Osteoblast (primary cell): Measurements from ENCODE around the gene CSH1. TPM values are rescaled to one million over a fixed set of nuclear protein-coding genes. Genes with fewer than 3 reads are reported as not detected.
"Not testable (repeated sequence)": the region's sequence is repeated elsewhere in the genome, so short reads cannot be mapped to it uniquely, and the experiment has no call there.

Experiments
- DNase-seq: peaks from one replicate; pipeline ENCODE4 v3.0.0; 2011; ENCODE audit warnings: low spot score, mixed read lengths; ENCODE audit not compliant: insufficient read length; ENCODE audit errors: missing footprints
- H2AFZ ChIP-seq: 2 replicates; pipeline ENCODE4 v1.6.0; 2011; ENCODE audit warnings: mild to moderate bottlenecking, low read length
- H3K27ac ChIP-seq: 2 replicates; pipeline ENCODE4 v1.5.1; 2011; ENCODE audit warnings: mild to moderate bottlenecking, low read depth, low read length, moderate library complexity
- H3K27me3 ChIP-seq: 2 replicates; pipeline ENCODE4 v1.6.0; 2012; ENCODE audit warnings: mild to moderate bottlenecking, control low read depth, inconsistent platforms, low read length, moderate library complexity; ENCODE audit not compliant: insufficient read depth
- H3K36me3 ChIP-seq: 2 replicates; pipeline ENCODE4 v1.5.1; 2011; ENCODE audit warnings: mild to moderate bottlenecking, low read length, control low read depth, moderate library complexity; ENCODE audit not compliant: insufficient read depth
- H3K4me1 ChIP-seq: 2 replicates; pipeline ENCODE4 v1.5.1; 2011; ENCODE audit warnings: mild to moderate bottlenecking, low read length, control low read depth, moderate library complexity; ENCODE audit not compliant: insufficient read depth
- H3K4me2 ChIP-seq: 2 replicates; pipeline ENCODE4 v1.6.0; 2011; ENCODE audit warnings: mild to moderate bottlenecking, low read length; ENCODE audit not compliant: insufficient read depth
- H3K4me3 ChIP-seq: fragments of 200-600 bp; sonication (generic); 3 replicates; pipeline ENCODE4 v1.5.1; 2012; ENCODE audit warnings: mild to moderate bottlenecking, low read length, inconsistent platforms; ENCODE audit not compliant: insufficient read depth
- H3K79me2 ChIP-seq: 2 replicates; pipeline ENCODE4 v1.6.0; 2012; ENCODE audit warnings: mild to moderate bottlenecking, low read length, control low read depth, inconsistent platforms; ENCODE audit not compliant: insufficient read depth
- H3K9me3 ChIP-seq: 2 replicates; pipeline ENCODE4 v1.5.1; 2011; ENCODE audit warnings: low read depth, low read length, control low read depth
- H4K20me1 ChIP-seq: 2 replicates; pipeline ENCODE4 v1.6.0; 2012; ENCODE audit warnings: mild to moderate bottlenecking, low read length, control low read depth; ENCODE audit not compliant: insufficient read depth
- CTCF ChIP-seq: IDR thresholded peaks from 2 replicates; pipeline ENCODE4 v1.5.1; 2011; ENCODE audit warnings: mild to moderate bottlenecking, low read depth, low read length, moderate library complexity; ENCODE audit errors: extremely low read depth
- total RNA-seq: library from RNA; depleted of rRNA; stranded (reverse); fragments of >200 nt; gene quantifications from 2 replicates; pipeline ENCODE4 v1.2.3, GENCODE V29; 2012

CSH1 gene
- total RNA-seq, 1 donor, result not detected

DNA sequence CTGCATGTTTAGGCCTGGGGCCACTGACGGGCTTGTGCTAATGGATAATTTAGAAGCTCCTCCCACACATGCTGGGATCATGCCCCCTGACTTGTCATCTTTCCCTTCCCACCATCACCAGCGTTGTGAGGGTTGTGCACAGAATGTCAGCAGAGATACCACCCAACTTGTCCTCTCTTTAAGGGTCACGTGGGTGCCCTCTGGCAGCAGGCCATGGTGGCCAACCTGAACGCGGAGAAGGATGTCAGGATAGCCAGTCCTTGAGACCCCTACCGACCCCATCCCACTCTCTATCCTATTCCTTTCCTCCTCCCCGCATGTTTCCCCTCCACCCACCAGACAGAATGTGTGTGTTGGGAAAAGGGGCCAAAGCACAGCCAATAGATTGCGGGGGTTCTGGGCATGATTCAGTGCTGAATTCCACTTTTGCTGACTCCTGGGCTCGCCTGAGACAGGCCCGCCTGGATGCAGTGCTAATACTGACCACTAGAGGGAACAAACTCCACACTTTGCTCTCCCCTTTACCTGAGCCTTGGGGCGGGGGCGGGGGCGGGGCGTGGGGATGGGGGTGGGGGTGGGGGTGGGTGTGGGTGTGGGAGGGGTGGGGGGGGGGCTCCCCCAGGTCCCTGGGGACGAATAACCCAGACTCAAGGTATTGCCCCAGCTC, 14.3 kb downstream of the CSH1 start, which contains the start of gene GH2:
Gene GH2 (minus strand): TSS at position 10 of the 667 bp plus-strand sequence. CDS start 143 bp downstream, outside the sequence.
- Histone ChIP-seq H4K20me1 (no peaks in the 10 kb centered on the region), H3K9me3 (no peaks in the 10 kb centered on the region), H3K79me2 (no peaks in the 10 kb centered on the region), H3K4me1 (no peaks in the 10 kb centered on the region), H3K36me3 (no peaks in the 10 kb centered on the region), H3K27ac (no peak within 1 kb of the TSS), H3K4me2 (no peak within 1 kb of the TSS), H3K4me3 (no peak within 1 kb of the TSS), H2AFZ (no peak within 1 kb of the TSS), H3K27me3 (no peaks in the 10 kb centered on the region)
- peak; percentile 93 for DNase-seq
- TF ChIP-seq CTCF, result peak; percentile 51

DNA sequence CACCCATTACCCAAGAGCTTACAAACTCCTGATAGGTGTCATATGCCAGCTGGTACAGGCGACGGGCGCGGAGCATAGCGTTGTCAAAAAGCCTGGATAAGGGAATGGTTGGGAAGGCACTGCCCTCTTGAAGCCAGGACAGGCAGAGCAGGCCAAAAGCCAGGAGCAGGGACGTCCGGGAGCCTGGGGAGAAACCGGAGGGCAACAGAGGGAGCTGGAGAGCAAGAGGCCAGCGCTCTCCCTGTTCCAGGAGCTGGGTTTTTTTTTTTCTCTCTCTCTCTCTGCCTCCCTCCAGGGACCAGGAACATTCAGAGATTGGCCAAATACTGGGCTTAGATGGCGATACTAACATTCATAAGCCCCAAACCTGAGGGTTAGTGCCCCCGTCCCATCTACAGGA, 15.0 kb downstream of the CSH1 start:
- H3K27ac ChIP-seq, H3K4me3 ChIP-seq, H3K27me3 ChIP-seq, H2AFZ ChIP-seq, H4K20me1 ChIP-seq, H3K4me1 ChIP-seq, H3K79me2 ChIP-seq, DNase-seq, H3K36me3 ChIP-seq, H3K9me3 ChIP-seq, H3K4me2 ChIP-seq: not testable (repeated sequence)

DNA sequence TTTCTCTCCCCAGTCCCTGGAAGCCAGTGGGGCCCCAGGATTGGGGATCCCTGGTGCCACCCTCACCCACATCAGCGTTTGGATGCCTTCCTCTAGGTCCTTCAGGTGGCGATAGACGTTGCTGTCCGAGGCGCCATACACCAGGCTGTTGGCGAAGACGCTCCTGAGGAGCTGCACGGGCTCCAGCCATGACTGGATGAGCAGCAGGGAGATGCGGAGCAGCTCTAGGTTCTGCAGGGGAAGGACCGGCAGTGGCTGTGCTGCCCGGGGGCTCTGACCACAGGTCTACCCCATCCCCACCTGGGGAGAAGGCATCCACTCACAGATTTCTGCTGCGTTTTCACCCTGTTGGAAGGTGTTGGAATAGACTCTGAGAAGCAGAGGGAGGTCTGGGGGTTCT, 15.7 kb downstream of the CSH1 start:
- no peaks in the 10 kb centered on the region for H3K79me2 ChIP-seq
- TF ChIP-seq CTCF, result no peak
- H3K9me3 ChIP-seq, result no peaks in the 10 kb centered on the region
- H2AFZ ChIP-seq, result no peak overlapping the region
- H3K36me3 ChIP-seq, result no peaks in the 10 kb centered on the region
- no peak overlapping the region for H3K4me2 ChIP-seq
- H3K4me1 ChIP-seq, result no peaks in the 10 kb centered on the region
- H4K20me1 ChIP-seq, result no peaks in the 10 kb centered on the region
- no peak overlapping the region for H3K4me3 ChIP-seq
- H3K27ac ChIP-seq, result no peak overlapping the region
- H3K27me3 ChIP-seq, result no peaks in the 10 kb centered on the region
- DNase-seq, result no peak

DNA sequence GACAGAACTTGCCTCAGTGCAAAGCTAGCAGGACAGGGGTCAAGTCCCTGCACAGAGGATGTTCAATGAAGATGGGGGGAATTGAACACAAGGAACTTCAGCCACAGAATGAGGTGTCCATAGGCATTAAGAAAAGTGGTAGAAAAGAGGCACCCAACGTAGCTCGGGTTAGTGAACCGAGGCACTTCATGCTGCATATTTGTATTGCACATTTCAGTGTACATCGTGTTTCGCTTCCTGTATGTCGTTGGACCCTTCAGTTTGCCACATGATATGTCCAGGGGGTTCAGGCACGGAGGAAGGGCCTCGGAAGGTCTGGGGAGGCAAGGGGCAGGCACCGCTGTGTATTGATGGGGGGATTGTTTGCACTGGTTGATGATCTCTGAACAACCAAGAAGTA, 18.0 kb downstream of the CSH1 start:
- not testable (repeated sequence) for H3K79me2 ChIP-seq, H4K20me1 ChIP-seq, H2AFZ ChIP-seq, H3K4me3 ChIP-seq, H3K4me1 ChIP-seq, H3K36me3 ChIP-seq, H3K4me2 ChIP-seq, H3K9me3 ChIP-seq, H3K27ac ChIP-seq, H3K27me3 ChIP-seq
- peak; percentile 31 for DNase-seq

DNA sequence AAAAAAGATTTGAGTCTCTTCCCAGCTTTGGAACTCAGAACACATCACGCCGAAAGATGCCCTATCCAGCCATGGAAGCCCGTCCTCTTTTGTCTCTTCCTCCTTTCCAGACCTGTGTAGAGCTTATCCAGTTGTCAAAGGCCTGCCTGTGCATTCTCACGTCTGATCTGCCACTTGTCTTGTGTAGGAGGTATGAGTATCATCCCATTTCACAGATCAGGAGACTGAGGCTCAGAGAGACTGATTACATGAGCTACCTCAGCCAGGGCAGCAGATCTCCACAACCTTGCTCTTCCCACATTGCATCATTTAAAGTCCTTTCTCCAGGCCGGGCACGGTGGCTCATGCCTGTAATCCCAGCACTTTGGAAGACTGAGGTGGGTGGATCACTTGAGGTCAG, 21.7 kb downstream of the CSH1 start:
- H3K36me3 ChIP-seq, H3K9me3 ChIP-seq, H3K79me2 ChIP-seq, H3K4me2 ChIP-seq, H4K20me1 ChIP-seq, H3K4me3 ChIP-seq, H3K27ac ChIP-seq, H3K4me1 ChIP-seq, DNase-seq, H3K27me3 ChIP-seq, H2AFZ ChIP-seq: not testable (repeated sequence)

- H3K4me2 ChIP-seq, H3K4me3 ChIP-seq, DNase-seq, H3K9me3 ChIP-seq, H3K27ac ChIP-seq, H3K79me2 ChIP-seq, H3K27me3 ChIP-seq, H3K36me3 ChIP-seq, H2AFZ ChIP-seq, H3K4me1 ChIP-seq, H4K20me1 ChIP-seq: not testable (repeated sequence)
Measured at GRCh38 chr17:63874061-63874626, 22.2 kb downstream of the CSH1 start.

GRCh38 chr17:63873577-63873976, 22.8 kb downstream of the CSH1 start, which contains the start of gene CSH2:
TSS of gene CSH2 (minus strand) at chr17:63873677. CDS start at chr17:63873614, 63 bp downstream.
- H3K79me2 ChIP-seq, H4K20me1 ChIP-seq, H3K36me3 ChIP-seq, H3K4me3 ChIP-seq, H3K27ac ChIP-seq, H3K27me3 ChIP-seq, H2AFZ ChIP-seq, H3K4me2 ChIP-seq, H3K4me1 ChIP-seq, DNase-seq, H3K9me3 ChIP-seq: not testable (repeated sequence)
